Liver (tissue), 9 donors: ENCODE measurements around the gene LAD1. TPM values are rescaled to one million over a fixed set of nuclear protein-coding genes. Genes with fewer than 3 reads are reported as not detected.
A peak's percentile ranks its signal among the peaks of the same experiment; 100 is the strongest.

Experiments used
- DNase-seq: peaks from one replicate; pipeline ENCODE4 v3.0.0-alpha.2; 2017; ENCODE audit warnings: low spot score
- H3K27ac ChIP-seq, 2 donors: one replicate each; pipeline ENCODE4 v1.7.0; 2013; ENCODE audit warnings: inconsistent platforms in 2 of 2, low read length in 2 of 2, control low read depth in 1 of 2, low read depth in 1 of 2, mild to moderate bottlenecking in 1 of 2
- H3K27me3 ChIP-seq, 4 donors: one replicate each; pipeline versions ENCODE4 v1.6.1 to v1.7.0; 2013; ENCODE audit warnings: low read length in 3 of 4, inconsistent platforms in 1 of 4, mild to moderate bottlenecking in 1 of 4, moderate library complexity in 1 of 4; ENCODE audit not compliant: control insufficient read depth in 4 of 4, insufficient read depth in 4 of 4
- H3K36me3 ChIP-seq, 4 donors: one replicate each; pipeline versions ENCODE4 v1.6.1 to v1.7.0; 2013; ENCODE audit warnings: low read length in 3 of 4, mild to moderate bottlenecking in 3 of 4, low read depth in 1 of 4, moderate library complexity in 1 of 4; ENCODE audit not compliant: control insufficient read depth in 4 of 4, insufficient read depth in 3 of 4
- H3K4me1 ChIP-seq, 4 donors: one replicate each; pipeline versions ENCODE4 v1.6.1 to v1.7.0; 2013; ENCODE audit warnings: low read length in 3 of 4, mild to moderate bottlenecking in 3 of 4, moderate library complexity in 1 of 4; ENCODE audit not compliant: control insufficient read depth in 4 of 4, insufficient read depth in 4 of 4
- H3K4me3 ChIP-seq, 3 donors: one replicate each; pipeline versions ENCODE4 v1.6.1 to v1.7.0; 2013; ENCODE audit warnings: low read length in 3 of 3, control low read depth in 1 of 3, low read depth in 1 of 3, mild to moderate bottlenecking in 1 of 3
- H3K9ac ChIP-seq, 2 donors: one replicate each; pipeline ENCODE4 v1.7.0; 2013; ENCODE audit warnings: low read length in 2 of 2, mild to moderate bottlenecking in 2 of 2, moderate library complexity in 2 of 2, control low read depth in 1 of 2, low read depth in 1 of 2
- H3K9me3 ChIP-seq, 4 donors: one replicate each; pipeline versions ENCODE4 v1.6.1 to v1.7.0; 2013; ENCODE audit warnings: low read length in 3 of 4; ENCODE audit not compliant: control insufficient read depth in 4 of 4
- FOXA2 ChIP-seq: IDR thresholded peaks from 2 replicates; pipeline ENCODE4 v1.6.1; 2016; ENCODE audit warnings: antibody characterized with exemption
- JUND ChIP-seq, 2 donors: IDR thresholded peaks; 2 replicates each; pipeline ENCODE4 v1.6.1; 2016; ENCODE audit warnings: antibody characterized with exemption in 2 of 2
- MAX ChIP-seq: IDR thresholded peaks from 2 replicates; pipeline ENCODE4 v1.6.1; 2016; ENCODE audit warnings: antibody characterized with exemption
- NR2F2 ChIP-seq: IDR thresholded peaks from 2 replicates; pipeline ENCODE4 v1.6.1; 2016; ENCODE audit warnings: antibody characterized with exemption
- SP1 ChIP-seq: IDR thresholded peaks from 2 replicates; pipeline ENCODE4 v1.6.1; 2018; ENCODE audit warnings: antibody characterized with exemption, mild to moderate bottlenecking
- TAF1 ChIP-seq: conservative IDR thresholded peaks from 2 replicates; pipeline ENCODE4 v1.6.1; 2016; ENCODE audit warnings: antibody characterized with exemption, mild to moderate bottlenecking
- WGBS: extraction: QIAGEN DNeasy Blood & Tissue Kit; methylation state at CpG from one replicate; pipeline ENCODE4 v1.1.7; 2013; 5-methylcytosine and 5-hydroxymethylcytosine counted together
- polyA plus RNA-seq, 2 donors: library from polyadenylated mRNA; stranded (reverse) in 1 of 2; unstranded in 1 of 2; fragments of 200-250 nt in 1 of 2; fragments of >200 nt in 1 of 2; fragmentation: Nextera tagmentation in 1 of 2; extraction: Ambion mirVana in 1 of 2; gene quantifications; one replicate each; pipeline versions ENCODE4 v1.2.1 to v1.2.3, GENCODE V29; 2013 to 2015
- total RNA-seq, 2 donors: library from RNA; depleted of rRNA; stranded (reverse); fragments of >200 nt; gene quantifications; one replicate each; pipeline ENCODE4 v1.2.3, GENCODE V29; 2014
- TF ChIP-seq, protein P1 (sequence below): fragments of 150-350 bp; IDR thresholded peaks from 2 replicates; pipeline ENCODE4 v1.5.1; 2017; ENCODE audit warnings: improper control_type of control experiment, low read depth, low read length; ENCODE audit not compliant: missing input control
- TF ChIP-seq, protein P2 (sequence below): IDR thresholded peaks from 2 replicates; pipeline ENCODE4 v1.6.1; 2016; ENCODE audit warnings: antibody characterized with exemption
- TF ChIP-seq, protein P3 (sequence below): IDR thresholded peaks from 2 replicates; pipeline ENCODE4 v1.6.1; 2016; ENCODE audit warnings: antibody characterized with exemption
- donor health status: healthy.
- donor health status: healthy.
- donor health status: healthy.
- donor health status: healthy.
- donor health status: healthy.

LAD1 gene
- total and polyA plus RNA-seq, 4 donors = 3.4 to 13.7 (median 8.5) TPM

DNA sequence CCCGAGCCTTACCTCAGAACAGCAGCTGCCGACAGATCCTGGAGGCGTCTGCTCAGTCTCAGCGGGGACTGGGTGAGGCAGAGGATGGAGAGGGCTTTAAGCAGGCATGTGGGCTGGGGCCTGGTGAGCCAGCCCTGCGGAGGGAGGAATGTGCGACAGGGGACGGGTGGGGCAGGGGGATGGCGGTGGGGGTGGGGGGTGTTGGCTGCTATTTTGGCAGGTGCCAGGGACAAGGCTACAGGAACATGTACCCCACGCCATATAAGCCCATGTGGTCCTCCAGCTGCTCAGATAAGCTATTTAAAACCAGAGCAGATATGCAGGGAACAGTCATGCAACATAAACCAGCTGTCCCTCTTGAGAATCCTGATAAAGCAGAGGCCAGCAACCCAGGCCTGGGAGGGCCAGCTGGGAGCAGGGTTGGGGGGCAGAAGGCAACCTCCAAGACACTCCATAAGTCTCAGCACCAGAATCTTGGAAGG, 21.5 kb downstream of the LAD1 start, which contains the start of gene TNNT2:
TSS of gene TNNT2 (minus strand) at position 70 of the 482 bp plus-strand sequence. CDS start 4,426 bp downstream, outside the sequence.
- H3K27ac ChIP-seq = no peak within 1 kb of the TSS

GRCh38 chr1:201376464-201377374, 22.4 kb downstream of the LAD1 start:
- WGBS = 31% methylated on average over 11 of the region's 11 CpGs

More for the DNA sequence above, 21.5 kb downstream of the LAD1 start, which contains the start of gene TNNT2:
- no peak for DNase-seq
- no peak within 1 kb of the TSS for H3K9ac ChIP-seq
- H3K9me3 ChIP-seq = no peaks in the 10 kb centered on the region
- 55% methylated on average over 9 of the region's 9 CpGs for WGBS
- H3K27me3 ChIP-seq = peaks cover 0 to 5% (median 2%) of the 10 kb centered on the region in 4 donors
- H3K36me3 ChIP-seq = no peaks in the 10 kb centered on the region
- TF ChIP-seq TAF1 (no peak), MAX (no peak), FOXA2 (no peak), JUND (IDR thresholded peaks at IDR 0.05) (no peak), NR2F2 (peak; percentile 68), SP1 (no peak)
- TF ChIP-seq, protein P1, sequence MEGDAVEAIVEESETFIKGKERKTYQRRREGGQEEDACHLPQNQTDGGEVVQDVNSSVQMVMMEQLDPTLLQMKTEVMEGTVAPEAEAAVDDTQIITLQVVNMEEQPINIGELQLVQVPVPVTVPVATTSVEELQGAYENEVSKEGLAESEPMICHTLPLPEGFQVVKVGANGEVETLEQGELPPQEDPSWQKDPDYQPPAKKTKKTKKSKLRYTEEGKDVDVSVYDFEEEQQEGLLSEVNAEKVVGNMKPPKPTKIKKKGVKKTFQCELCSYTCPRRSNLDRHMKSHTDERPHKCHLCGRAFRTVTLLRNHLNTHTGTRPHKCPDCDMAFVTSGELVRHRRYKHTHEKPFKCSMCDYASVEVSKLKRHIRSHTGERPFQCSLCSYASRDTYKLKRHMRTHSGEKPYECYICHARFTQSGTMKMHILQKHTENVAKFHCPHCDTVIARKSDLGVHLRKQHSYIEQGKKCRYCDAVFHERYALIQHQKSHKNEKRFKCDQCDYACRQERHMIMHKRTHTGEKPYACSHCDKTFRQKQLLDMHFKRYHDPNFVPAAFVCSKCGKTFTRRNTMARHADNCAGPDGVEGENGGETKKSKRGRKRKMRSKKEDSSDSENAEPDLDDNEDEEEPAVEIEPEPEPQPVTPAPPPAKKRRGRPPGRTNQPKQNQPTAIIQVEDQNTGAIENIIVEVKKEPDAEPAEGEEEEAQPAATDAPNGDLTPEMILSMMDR = no peak
- TF ChIP-seq, protein P2, sequence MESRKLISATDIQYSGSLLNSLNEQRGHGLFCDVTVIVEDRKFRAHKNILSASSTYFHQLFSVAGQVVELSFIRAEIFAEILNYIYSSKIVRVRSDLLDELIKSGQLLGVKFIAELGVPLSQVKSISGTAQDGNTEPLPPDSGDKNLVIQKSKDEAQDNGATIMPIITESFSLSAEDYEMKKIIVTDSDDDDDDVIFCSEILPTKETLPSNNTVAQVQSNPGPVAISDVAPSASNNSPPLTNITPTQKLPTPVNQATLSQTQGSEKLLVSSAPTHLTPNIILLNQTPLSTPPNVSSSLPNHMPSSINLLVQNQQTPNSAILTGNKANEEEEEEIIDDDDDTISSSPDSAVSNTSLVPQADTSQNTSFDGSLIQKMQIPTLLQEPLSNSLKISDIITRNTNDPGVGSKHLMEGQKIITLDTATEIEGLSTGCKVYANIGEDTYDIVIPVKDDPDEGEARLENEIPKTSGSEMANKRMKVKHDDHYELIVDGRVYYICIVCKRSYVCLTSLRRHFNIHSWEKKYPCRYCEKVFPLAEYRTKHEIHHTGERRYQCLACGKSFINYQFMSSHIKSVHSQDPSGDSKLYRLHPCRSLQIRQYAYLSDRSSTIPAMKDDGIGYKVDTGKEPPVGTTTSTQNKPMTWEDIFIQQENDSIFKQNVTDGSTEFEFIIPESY = no peak
- TF ChIP-seq, protein P3, sequence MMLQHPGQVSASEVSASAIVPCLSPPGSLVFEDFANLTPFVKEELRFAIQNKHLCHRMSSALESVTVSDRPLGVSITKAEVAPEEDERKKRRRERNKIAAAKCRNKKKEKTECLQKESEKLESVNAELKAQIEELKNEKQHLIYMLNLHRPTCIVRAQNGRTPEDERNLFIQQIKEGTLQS = no peak
- no peaks in the 10 kb centered on the region for H3K4me1 ChIP-seq
- H3K4me3 ChIP-seq = no peak within 1 kb of the TSS

More at GRCh38 chr1:201376464-201377374, 22.4 kb downstream of the LAD1 start:
- H3K27ac ChIP-seq = no peak overlapping the region
- TF ChIP-seq TAF1 = no peak
- TF ChIP-seq, protein P1 = peak; percentile 26
- peaks cover 0 to 5% (median 2%) of the 10 kb centered on the region in 4 donors for H3K27me3 ChIP-seq
- no peak for DNase-seq
- no peaks in the 10 kb centered on the region for H3K9me3 ChIP-seq
- H3K9ac ChIP-seq = no peak overlapping the region
- no peaks in the 10 kb centered on the region for H3K36me3 ChIP-seq
- H3K4me1 ChIP-seq = no peaks in the 10 kb centered on the region
- H3K4me3 ChIP-seq = no peak overlapping the region
